ENCODE data around the gene GPBP1. TPM values are rescaled to one million over a fixed set of nuclear protein-coding genes. Genes with fewer than 3 reads are reported as not detected.

GPBP1 gene
- total and polyA plus RNA-seq, 2 donors (not counting 3 experiments of a cell fraction or from before 2014, with no cell fraction given) = 11.7 to 57.4 TPM

- Histone ChIP-seq H2AFZ (ENCODE audit: low read depth, low read length) (no peak overlapping the region), H3K36me3 (ENCODE audit: control insufficient read depth in 2 of 2, extremely low read depth in 1 of 2, insufficient read depth in 2 of 2, low read length in 2 of 2) (no peaks in the 10 kb centered on the region), H3K4me2 (ENCODE audit: insufficient read depth, low read length) (no peak overlapping the region), H3K27me3 (ENCODE audit: control insufficient read depth in 2 of 2, insufficient read depth in 2 of 2, low read length in 2 of 2) (no peaks in the 10 kb centered on the region), H3K9me1 (replicated peaks; ENCODE audit: control insufficient read depth, extremely low read depth, insufficient read depth, low read length) (no peaks in the 10 kb centered on the region), H3K79me2 (ENCODE audit: control insufficient read depth, insufficient read depth, low read length) (peaks cover 96% of the 10 kb centered on the region), H3K27ac (ENCODE audit: insufficient read depth, low read depth, low read length) (no peak overlapping the region), H4K20me1 (replicated peaks; ENCODE audit: control insufficient read depth, extremely low read depth, insufficient read depth, low read length) (peaks cover 17% of the 10 kb centered on the region), H3K4me3 (replicated peaks in 1 of 3; ENCODE audit: insufficient read depth in 1 of 3, low read depth in 1 of 3, low read length in 3 of 3) (no peak overlapping the region), H3K9ac (replicated peaks; ENCODE audit: extremely low read depth, insufficient read depth, low read length) (no peak overlapping the region), H3K4me1 (ENCODE audit: control insufficient read depth, extremely low read depth, insufficient read depth, low read length) (no peaks in the 10 kb centered on the region), H3K9me3 (replicated peaks; ENCODE audit: control insufficient read depth, insufficient read depth, low read length) (no peaks in the 10 kb centered on the region)
- dilution Hi-C loops (cut with MboI; ENCODE audit: extremely low pct_ligation_motif_present, low sequenced_read_pairs) = no loop called here
- intact Hi-C loops (cut with micrococcal nuclease) = no loop called here
- DNase-seq (ENCODE audit: low read depth, low spot score) (no peak), FAIRE-seq (no peak)
- BruUV-seq (replicated peaks) = no TSS peak
- TF ChIP-seq MAX (IDR thresholded peaks at IDR 0.05; ENCODE audit: insufficient read depth, insufficient read length) = no peak
- no peak for TF ChIP-seq FOS (IDR thresholded peaks at IDR 0.05; ENCODE audit: borderline replicate concordance, insufficient read depth, low read length)
- POLR2A ChIA-PET = no interaction called here
- CTCF ChIA-PET = no interaction called here
Measured at GRCh38 chr5:57207681-57208080, 33.8 kb downstream of the GPBP1 start.

- no peak overlapping the region for H3K4me2 ChIP-seq (ENCODE audit: insufficient read depth, low read length)
- H3K4me3 ChIP-seq (replicated peaks in 1 of 3; ENCODE audit: insufficient read depth in 1 of 3, low read depth in 1 of 3, low read length in 3 of 3) = no peak overlapping the region
- H3K4me1 ChIP-seq (ENCODE audit: control insufficient read depth, extremely low read depth, insufficient read depth, low read length) = no peaks in the 10 kb centered on the region
- dilution Hi-C loops (cut with MboI; ENCODE audit: extremely low pct_ligation_motif_present, low sequenced_read_pairs) = no loop called here
- H3K79me2 ChIP-seq (ENCODE audit: control insufficient read depth, insufficient read depth, low read length) = peaks cover 97% of the 10 kb centered on the region
- TF ChIP-seq POLR2A (IDR thresholded peaks at IDR 0.05; ENCODE audit: low read depth, low read length) (no peak), MYC (IDR thresholded peaks at IDR 0.05; ENCODE audit: low read depth, low read length) (no peak), CTCF (IDR thresholded peaks at IDR 0.05; ENCODE audit: extremely low read depth in 1 of 2, insufficient read depth in 1 of 2, low read depth in 1 of 2, low read length in 2 of 2) (no peak)
- H3K9ac ChIP-seq (replicated peaks; ENCODE audit: extremely low read depth, insufficient read depth, low read length) = no peak overlapping the region
- no peaks in the 10 kb centered on the region for H3K27me3 ChIP-seq (ENCODE audit: control insufficient read depth in 2 of 2, insufficient read depth in 2 of 2, low read length in 2 of 2)
- no peaks in the 10 kb centered on the region for H3K9me3 ChIP-seq (replicated peaks; ENCODE audit: control insufficient read depth, insufficient read depth, low read length)
- BruUV-seq (replicated peaks) = no TSS peak
- ChIA-PET POLR2A (no interaction called here), CTCF (interaction anchor here (1.6 kb wide), 1 partner anchor 10 kb away, joined by 5 read pairs; no protein-coding TSS in a partner anchor)
- no peak overlapping the region for H2AFZ ChIP-seq (ENCODE audit: low read depth, low read length)
- no peak overlapping the region for H3K27ac ChIP-seq (ENCODE audit: insufficient read depth, low read depth, low read length)
- peaks cover 0 to under 1% of the 10 kb centered on the region in 2 experiments for H3K36me3 ChIP-seq (ENCODE audit: control insufficient read depth in 2 of 2, extremely low read depth in 1 of 2, insufficient read depth in 2 of 2, low read length in 2 of 2)
- FAIRE-seq (no peak), DNase-seq (ENCODE audit: low read depth, low spot score) (no peak)
- intact Hi-C loops (cut with micrococcal nuclease) = no loop called here
- H3K9me1 ChIP-seq (replicated peaks; ENCODE audit: control insufficient read depth, extremely low read depth, insufficient read depth, low read length) = no peaks in the 10 kb centered on the region
- peaks cover 16% of the 10 kb centered on the region for H4K20me1 ChIP-seq (replicated peaks; ENCODE audit: control insufficient read depth, extremely low read depth, insufficient read depth, low read length)
Measured at GRCh38 chr5:57209316-57210040, 35.6 kb downstream of the GPBP1 start.
